Measurements from ENCODE around the gene SPTBN4. TPM values are rescaled to one million over a fixed set of nuclear protein-coding genes. Genes with fewer than 3 reads are reported as not detected.
A peak's percentile ranks its signal among the peaks of the same experiment; 100 is the strongest.
"Not testable (repeated sequence)": the region's sequence is repeated elsewhere in the genome, so short reads cannot be mapped to it uniquely, and the experiment has no call there.

SPTBN4 gene
- total RNA-seq, 1 donor = 0.72 TPM

DNA sequence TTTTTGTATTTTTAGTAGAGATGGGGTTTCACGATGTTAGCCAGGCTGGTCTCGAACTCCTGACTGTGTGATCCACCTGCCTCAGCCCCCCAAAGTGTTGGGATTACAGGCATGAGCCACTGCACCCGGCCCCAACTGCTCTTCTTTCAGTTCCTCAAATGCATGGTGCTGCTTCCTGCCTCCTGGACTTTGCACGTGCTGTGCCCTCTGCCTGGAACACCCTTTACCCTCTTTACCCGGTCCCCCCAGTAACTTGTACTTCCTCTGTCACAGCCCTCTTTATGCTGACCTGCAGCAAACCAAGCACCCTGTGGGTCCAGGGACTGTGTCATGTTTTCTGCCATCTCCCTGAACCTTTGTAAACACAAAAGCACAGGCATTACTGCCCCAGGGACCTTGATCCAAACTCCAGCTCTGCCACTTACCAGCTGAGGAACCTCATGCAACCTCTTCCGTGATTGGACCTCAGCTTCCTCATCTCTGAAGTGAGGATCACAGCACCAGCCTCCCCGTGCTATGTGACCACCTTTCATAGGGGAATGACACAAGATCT lies 5.1 kb upstream of the SPTBN4 start:
- H3K36me3 ChIP-seq (ENCODE audit: insufficient read depth, low read length) = no peaks in the 10 kb centered on the region
- H3K27me3 ChIP-seq (ENCODE audit: insufficient read depth, low read length) = peaks cover 5% of the 10 kb centered on the region
- H2AFZ ChIP-seq (ENCODE audit: low read length) = no peak overlapping the region
- H3K4me2 ChIP-seq (ENCODE audit: insufficient read depth, low read length) = no peak overlapping the region
- H3K9me3 ChIP-seq (ENCODE audit: low read depth, low read length) = no peaks in the 10 kb centered on the region
- no peaks in the 10 kb centered on the region for H4K20me1 ChIP-seq (ENCODE audit: insufficient read depth, low read length)
- H3K4me3 ChIP-seq (ENCODE audit: insufficient read depth, low read length) = no peak overlapping the region
- DNase-seq (ENCODE audit: insufficient read length, low spot score, missing footprints) = peak; percentile 53
- peaks cover 2% of the 10 kb centered on the region for H3K79me2 ChIP-seq (ENCODE audit: insufficient read depth, low read length)
- TF ChIP-seq CTCF (IDR thresholded peaks at IDR 0.05; ENCODE audit: extremely low read depth, low read depth, low read length) = no peak
- peaks cover 22% of the 10 kb centered on the region for H3K4me1 ChIP-seq (ENCODE audit: insufficient read depth, low read length)
- no peak overlapping the region for H3K27ac ChIP-seq (ENCODE audit: low read depth, low read length)

- not testable (repeated sequence) for DNase-seq (ENCODE audit: insufficient read length, low spot score, missing footprints); H3K4me3 ChIP-seq (ENCODE audit: insufficient read depth, low read length); H4K20me1 ChIP-seq (ENCODE audit: insufficient read depth, low read length); H3K79me2 ChIP-seq (ENCODE audit: insufficient read depth, low read length); H3K36me3 ChIP-seq (ENCODE audit: insufficient read depth, low read length); H3K9me3 ChIP-seq (ENCODE audit: low read depth, low read length); H2AFZ ChIP-seq (ENCODE audit: low read length)
- Histone ChIP-seq H3K27me3 (ENCODE audit: insufficient read depth, low read length) (peaks cover 13% of the 10 kb centered on the region), H3K4me1 (ENCODE audit: insufficient read depth, low read length) (peaks cover 22% of the 10 kb centered on the region), H3K27ac (ENCODE audit: low read depth, low read length) (peak overlapping the region; percentile 87), H3K4me2 (ENCODE audit: insufficient read depth, low read length) (peak overlapping the region; percentile 81)
Observed at GRCh38 chr19:40463587-40464037, 3.2 kb upstream of the SPTBN4 start.

- Histone ChIP-seq H3K27ac (ENCODE audit: low read depth, low read length) (peak overlapping the region; percentile 87), H2AFZ (ENCODE audit: low read length) (peak overlapping the region; percentile 35)
Observed at GRCh38 chr19:40464059-40465024, 2.5 kb upstream of the SPTBN4 start.

DNA sequence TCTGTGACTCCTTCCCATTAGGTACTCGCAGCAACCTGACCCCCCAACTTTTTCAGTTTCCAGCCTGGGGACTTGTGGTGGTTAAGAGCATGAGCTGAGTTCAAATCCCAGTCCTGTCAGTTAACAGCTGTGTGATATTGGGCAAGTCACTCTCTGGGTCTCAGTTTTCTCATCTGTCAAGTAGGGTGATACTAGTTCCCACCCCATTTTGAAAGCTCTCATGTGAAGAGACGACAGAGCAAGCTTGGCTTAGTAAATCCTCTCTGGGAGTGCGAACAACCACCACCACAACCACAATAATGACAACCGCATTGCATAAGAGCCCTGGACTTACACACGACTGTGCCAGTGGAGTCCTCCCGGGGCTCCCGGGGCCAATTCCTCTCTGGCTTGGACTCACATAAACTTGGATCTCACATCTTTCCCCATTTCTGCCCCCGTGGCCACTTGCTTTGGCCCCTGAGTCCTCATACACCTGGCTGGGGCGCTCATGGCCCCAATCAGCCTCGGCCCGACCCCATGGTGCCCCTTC lies 1.7 kb upstream of the SPTBN4 start:
- no peaks in the 10 kb centered on the region for H4K20me1 ChIP-seq (ENCODE audit: insufficient read depth, low read length)
- no peaks in the 10 kb centered on the region for H3K9me3 ChIP-seq (ENCODE audit: low read depth, low read length)
- no peaks in the 10 kb centered on the region for H3K79me2 ChIP-seq (ENCODE audit: insufficient read depth, low read length)
- H2AFZ ChIP-seq (ENCODE audit: low read length) = peak overlapping the region; percentile 84
- peaks cover 13% of the 10 kb centered on the region for H3K27me3 ChIP-seq (ENCODE audit: insufficient read depth, low read length)
- TF ChIP-seq CTCF (IDR thresholded peaks at IDR 0.05; ENCODE audit: extremely low read depth, low read depth, low read length) = no peak
- H3K4me1 ChIP-seq (ENCODE audit: insufficient read depth, low read length) = peaks cover 22% of the 10 kb centered on the region
- no peaks in the 10 kb centered on the region for H3K36me3 ChIP-seq (ENCODE audit: insufficient read depth, low read length)
- H3K4me3 ChIP-seq (ENCODE audit: insufficient read depth, low read length) = peak overlapping the region; percentile 82
- H3K27ac ChIP-seq (ENCODE audit: low read depth, low read length) = peak overlapping the region; percentile 87
- peak; percentile 89 for DNase-seq (ENCODE audit: insufficient read length, low spot score, missing footprints)
- H3K4me2 ChIP-seq (ENCODE audit: insufficient read depth, low read length) = peak overlapping the region; percentile 81

More at GRCh38 chr19:40464059-40465024, 2.5 kb upstream of the SPTBN4 start:
- H3K4me1 ChIP-seq (ENCODE audit: insufficient read depth, low read length) = peaks cover 22% of the 10 kb centered on the region
- no peaks in the 10 kb centered on the region for H4K20me1 ChIP-seq (ENCODE audit: insufficient read depth, low read length)
- peak; percentile 82 for TF ChIP-seq CTCF (IDR thresholded peaks at IDR 0.05; ENCODE audit: extremely low read depth, low read depth, low read length)
- H3K36me3 ChIP-seq (ENCODE audit: insufficient read depth, low read length) = no peaks in the 10 kb centered on the region
- H3K4me3 ChIP-seq (ENCODE audit: insufficient read depth, low read length) = peak overlapping the region; percentile 82
- peak; percentile 97 for DNase-seq (ENCODE audit: insufficient read length, low spot score, missing footprints)
- peaks cover 2% of the 10 kb centered on the region for H3K79me2 ChIP-seq (ENCODE audit: insufficient read depth, low read length)
- H3K4me2 ChIP-seq (ENCODE audit: insufficient read depth, low read length) = peak overlapping the region; percentile 81
- H3K27me3 ChIP-seq (ENCODE audit: insufficient read depth, low read length) = peaks cover 13% of the 10 kb centered on the region
- no peaks in the 10 kb centered on the region for H3K9me3 ChIP-seq (ENCODE audit: low read depth, low read length)

Measured in osteoblast (primary cell).